Ishikawa (cell line): ENCODE measurements around the gene TBX10.

Experiments used
- CEBPB ChIP-seq: IDR thresholded peaks from 2 replicates; pipeline ENCODE4 v1.6.1; 2012
- EGR1 ChIP-seq: IDR thresholded peaks from 2 replicates; pipeline ENCODE4 v1.6.1; 2012
- EP300 ChIP-seq: IDR thresholded peaks from 2 replicates; pipeline ENCODE4 v1.6.1; 2012; ENCODE audit warnings: borderline replicate concordance
- RAD21 ChIP-seq: IDR thresholded peaks from 2 replicates; pipeline ENCODE4 v1.6.1; 2012; ENCODE audit warnings: low read depth
- REST ChIP-seq: IDR thresholded peaks from 2 replicates; pipeline ENCODE4 v1.6.1; 2012; ENCODE audit warnings: low read depth, mild to moderate bottlenecking
- TAF1 ChIP-seq: IDR thresholded peaks from 2 replicates; pipeline ENCODE4 v1.6.1; 2012; ENCODE audit warnings: low read depth, mild to moderate bottlenecking
- TCF12 ChIP-seq: IDR thresholded peaks from 2 replicates; pipeline ENCODE4 v1.6.1; 2012; ENCODE audit warnings: low read depth
- USF1 ChIP-seq: IDR thresholded peaks from 2 replicates; pipeline ENCODE4 v1.6.1; 2012
- YY1 ChIP-seq: IDR thresholded peaks from 2 replicates; pipeline ENCODE4 v1.6.1; 2012; ENCODE audit warnings: low read depth
- ZBTB7A ChIP-seq: IDR thresholded peaks from 2 replicates; pipeline ENCODE4 v1.6.1; 2012; ENCODE audit warnings: low read depth

- TF ChIP-seq CEBPB = no peak
- TF ChIP-seq EP300 = no peak
- no peak for TF ChIP-seq USF1
- TF ChIP-seq TAF1 = no peak
- no peak for TF ChIP-seq ZBTB7A
- TF ChIP-seq TCF12 = no peak
- no peak for TF ChIP-seq REST
- TF ChIP-seq YY1 = no peak
- no peak for TF ChIP-seq RAD21
- TF ChIP-seq EGR1 = no peak
These were observed 13.6 kb upstream of the TBX10 start for GRCh38 chr11:67652965-67653845.
